HFF-Myc (cell line): ENCODE results near the gene CHL1.

Experiments used
- DNase-seq: peaks from one replicate; pipeline ENCODE4 v3.0.0-alpha.2; 2011; ENCODE audit warnings: low read depth; ENCODE audit errors: extremely low read depth
- H3K4me3 ChIP-seq: replicated peaks from 2 replicates; pipeline ENCODE4 v1.5.1; 2011; ENCODE audit warnings: low read depth, mild to moderate bottlenecking, control low read depth, low read length
- TF ChIP-seq, protein P1 (sequence below): IDR thresholded peaks from 2 replicates; pipeline ENCODE4 v1.5.1; 2012; ENCODE audit warnings: mild to moderate bottlenecking, low read depth, low read length, control low read depth; ENCODE audit errors: missing control alignments

CHL1 gene

DNA sequence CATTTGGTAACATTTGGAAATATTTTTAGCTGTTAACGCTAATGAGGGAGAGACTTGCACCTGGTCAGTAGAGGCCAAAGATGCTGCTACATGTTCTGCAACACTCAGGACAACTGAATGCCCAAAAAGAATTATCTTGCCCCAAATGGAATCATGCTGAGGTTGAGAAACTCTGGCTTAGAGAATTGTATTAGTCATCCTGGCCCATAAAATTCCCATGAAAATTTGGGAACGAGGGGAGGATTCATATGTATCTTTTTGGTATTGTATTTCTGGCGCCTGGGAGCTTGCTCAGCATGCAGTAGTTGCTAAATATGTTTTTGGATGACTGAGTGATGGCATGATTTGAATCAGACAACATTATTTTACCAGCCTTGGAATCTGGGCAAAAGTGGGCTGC, 59.9 kb downstream of the CHL1 start:
- TF ChIP-seq, protein P1, sequence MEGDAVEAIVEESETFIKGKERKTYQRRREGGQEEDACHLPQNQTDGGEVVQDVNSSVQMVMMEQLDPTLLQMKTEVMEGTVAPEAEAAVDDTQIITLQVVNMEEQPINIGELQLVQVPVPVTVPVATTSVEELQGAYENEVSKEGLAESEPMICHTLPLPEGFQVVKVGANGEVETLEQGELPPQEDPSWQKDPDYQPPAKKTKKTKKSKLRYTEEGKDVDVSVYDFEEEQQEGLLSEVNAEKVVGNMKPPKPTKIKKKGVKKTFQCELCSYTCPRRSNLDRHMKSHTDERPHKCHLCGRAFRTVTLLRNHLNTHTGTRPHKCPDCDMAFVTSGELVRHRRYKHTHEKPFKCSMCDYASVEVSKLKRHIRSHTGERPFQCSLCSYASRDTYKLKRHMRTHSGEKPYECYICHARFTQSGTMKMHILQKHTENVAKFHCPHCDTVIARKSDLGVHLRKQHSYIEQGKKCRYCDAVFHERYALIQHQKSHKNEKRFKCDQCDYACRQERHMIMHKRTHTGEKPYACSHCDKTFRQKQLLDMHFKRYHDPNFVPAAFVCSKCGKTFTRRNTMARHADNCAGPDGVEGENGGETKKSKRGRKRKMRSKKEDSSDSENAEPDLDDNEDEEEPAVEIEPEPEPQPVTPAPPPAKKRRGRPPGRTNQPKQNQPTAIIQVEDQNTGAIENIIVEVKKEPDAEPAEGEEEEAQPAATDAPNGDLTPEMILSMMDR: no peak
- no peak for DNase-seq
- H3K4me3 ChIP-seq: no peak overlapping the region

DNA sequence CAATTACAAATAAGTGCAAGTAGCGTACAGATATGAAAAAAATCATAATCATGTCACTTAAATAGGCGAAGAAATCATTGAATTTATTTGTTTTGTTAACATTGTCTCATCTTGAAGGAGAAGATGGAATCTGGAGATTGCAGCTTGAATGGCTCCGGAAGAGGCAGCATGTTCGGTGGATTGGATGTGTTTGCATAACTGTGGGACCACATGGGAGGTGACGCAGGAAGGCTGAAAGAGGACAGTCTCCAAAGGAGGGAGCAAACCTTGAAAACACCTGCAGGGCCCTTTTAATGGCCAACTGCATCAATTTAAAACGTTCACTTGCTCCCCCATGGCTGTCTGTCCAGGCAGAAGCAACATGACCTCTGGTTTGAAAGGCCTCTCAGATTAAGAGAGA, 61.3 kb downstream of the CHL1 start:
- H3K4me3 ChIP-seq: no peak overlapping the region
- TF ChIP-seq, protein P1: no peak
- no peak for DNase-seq

DNA sequence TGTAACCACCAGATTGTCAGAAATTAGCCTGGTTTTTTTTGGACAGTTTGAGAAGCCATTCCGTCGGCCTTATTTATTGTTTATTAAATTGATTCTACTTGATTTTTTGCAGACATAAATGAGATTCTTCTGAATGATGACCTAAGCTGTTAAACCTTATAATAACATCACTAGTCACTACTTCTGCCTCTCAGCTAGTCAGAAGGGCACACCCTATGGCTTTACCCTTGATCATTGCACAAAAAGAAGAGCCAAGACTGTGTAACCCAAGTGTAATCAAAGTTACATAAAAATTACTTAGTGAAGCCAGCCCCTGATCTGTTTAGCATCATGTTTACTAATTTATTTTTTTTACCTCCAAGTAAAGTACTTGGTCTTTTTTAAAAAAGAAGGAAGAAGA, 64.3 kb downstream of the CHL1 start:
- TF ChIP-seq, protein P1: no peak
- H3K4me3 ChIP-seq: no peak overlapping the region
- DNase-seq: no peak

DNA sequence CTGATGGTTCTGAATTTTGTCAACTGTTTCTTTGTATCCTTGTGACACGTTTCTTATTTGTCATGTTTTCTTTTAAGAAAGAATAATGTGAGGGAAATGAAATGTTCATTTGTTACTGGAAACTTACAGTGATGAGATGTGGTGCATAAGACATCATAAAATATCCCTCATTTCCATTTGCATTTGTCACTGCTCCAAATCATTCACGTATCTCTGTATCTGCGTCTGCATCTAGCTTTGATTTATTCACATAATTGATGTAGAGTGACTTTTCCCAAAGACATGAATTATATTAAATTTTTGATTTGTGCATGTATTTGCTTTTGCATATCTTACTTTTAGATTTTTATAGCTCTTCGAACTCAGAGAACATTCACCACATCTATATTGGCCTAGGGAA, 66.8 kb downstream of the CHL1 start:
- H3K4me3 ChIP-seq: no peak overlapping the region
- TF ChIP-seq, protein P1: no peak
- DNase-seq: no peak

DNA sequence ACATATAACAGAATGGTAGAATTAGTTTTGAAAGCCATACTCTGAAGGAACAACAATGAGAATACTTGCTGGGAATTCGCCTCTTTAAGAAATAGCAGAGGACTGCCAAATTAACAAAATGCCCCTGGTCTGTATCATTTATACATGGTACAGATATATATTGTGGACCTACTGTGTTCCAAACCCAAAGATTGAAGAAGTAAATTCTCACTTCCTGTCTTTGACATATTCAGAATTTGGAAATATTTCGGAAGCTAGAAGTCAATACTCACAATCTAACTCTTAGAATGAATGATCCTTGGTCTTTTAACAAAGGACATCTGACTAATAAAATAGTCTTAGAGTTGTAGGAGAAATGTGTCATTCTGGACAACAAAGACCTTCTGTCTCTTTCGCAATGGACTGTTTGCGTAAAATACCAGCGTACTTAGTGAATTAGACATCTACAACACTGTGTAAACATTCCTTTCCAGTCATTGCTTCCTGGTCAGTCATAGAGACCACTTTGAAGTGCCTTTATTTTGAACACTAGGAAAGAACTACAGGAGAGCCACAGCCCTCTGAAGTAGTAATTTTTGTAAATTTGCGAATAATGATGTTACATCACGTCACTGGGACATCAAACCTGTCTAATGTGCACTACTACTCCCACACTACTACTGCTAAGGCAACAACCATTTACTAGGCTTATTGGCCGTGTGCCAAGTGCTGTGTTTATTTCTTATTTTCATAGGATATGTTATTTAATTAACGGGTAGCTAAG, 68.0 kb downstream of the CHL1 start:
- no peak overlapping the region for H3K4me3 ChIP-seq
- TF ChIP-seq, protein P1: no peak
- DNase-seq: no peak

DNA sequence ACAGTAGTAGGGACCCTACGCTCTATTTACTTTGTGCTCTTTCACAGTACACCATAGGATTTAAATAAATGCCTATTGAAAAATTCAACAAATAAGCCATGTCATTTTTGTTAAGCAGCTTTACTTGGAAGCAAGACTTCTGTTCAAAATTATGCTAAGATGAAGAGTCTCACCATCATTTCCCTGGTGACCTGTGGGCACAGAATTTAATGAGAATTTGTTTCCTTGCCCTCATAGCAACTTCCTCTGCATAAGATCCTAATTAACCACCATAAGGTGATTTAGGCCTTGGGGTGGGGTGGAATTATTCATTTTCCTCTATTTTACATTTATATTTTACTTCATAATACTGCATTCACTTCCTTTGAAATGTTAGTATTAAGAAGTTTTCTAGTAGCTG, 70.5 kb downstream of the CHL1 start:
- no peak for DNase-seq
- TF ChIP-seq, protein P1: no peak
- no peak overlapping the region for H3K4me3 ChIP-seq

DNA sequence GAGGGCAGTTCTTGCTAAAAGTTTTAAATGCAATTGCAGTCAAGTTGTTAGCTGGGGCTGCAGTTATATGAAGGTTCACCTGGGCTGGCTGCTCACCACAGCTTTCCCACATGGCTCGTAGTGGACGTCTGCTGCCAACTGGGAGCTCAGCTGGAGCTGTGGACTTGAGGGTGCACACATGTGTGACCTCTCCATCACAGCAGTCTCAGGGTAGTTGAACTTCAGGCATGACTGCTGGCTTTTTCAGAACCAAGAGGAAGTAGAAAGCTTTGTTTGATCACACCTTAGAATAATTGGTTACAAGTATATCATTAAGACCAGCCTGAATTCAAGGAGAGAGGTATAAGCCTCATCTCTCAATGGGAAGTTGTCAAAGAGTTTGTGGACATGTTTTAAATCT, 74.1 kb downstream of the CHL1 start:
- DNase-seq: no peak
- H3K4me3 ChIP-seq: no peak overlapping the region
- TF ChIP-seq, protein P1: no peak
